Measurements from ENCODE around the gene CLEC4A.
A peak's percentile ranks its signal among the peaks of the same experiment; 100 is the strongest.
"Not testable (repeated sequence)": the region's sequence is repeated elsewhere in the genome, so short reads cannot be mapped to it uniquely, and the experiment has no call there.

Gene CLEC4A

GRCh38 chr12:8123124-8123912 is at the start of gene CLEC4A:
Gene CLEC4A (plus strand): TSS chr12:8123617. CDS start chr12:8123879, 262 bp downstream.
- H3K27ac ChIP-seq (ENCODE audit: low read length) = no peak within 1 kb of the TSS
- H3K4me3 ChIP-seq (ENCODE audit: low read depth in 1 of 2, low read length in 2 of 2) = no peak within 1 kb of the TSS
- peaks cover 0 to 13% of the 10 kb centered on the region in 2 donors for H3K36me3 ChIP-seq (ENCODE audit: control insufficient read depth in 1 of 2, insufficient read depth in 2 of 2, low read length in 2 of 2)
- no peaks in the 10 kb centered on the region for H3K27me3 ChIP-seq (ENCODE audit: low read depth, low read length)
- H3K9me3 ChIP-seq (ENCODE audit: control insufficient read depth in 1 of 2, low read length in 2 of 2) = no peaks in the 10 kb centered on the region
- H3K4me1 ChIP-seq (ENCODE audit: control insufficient read depth in 1 of 2, insufficient read depth in 2 of 2, low read length in 2 of 2) = no peaks in the 10 kb centered on the region

GRCh38 chr12:8075935-8076334 is 47.5 kb upstream of the CLEC4A start:
- H3K4me1 ChIP-seq (ENCODE audit: control insufficient read depth in 1 of 2, insufficient read depth in 2 of 2, low read length in 2 of 2) = no peaks in the 10 kb centered on the region
- no peak overlapping the region for H3K27ac ChIP-seq (ENCODE audit: low read length)
- no peaks in the 10 kb centered on the region for H3K27me3 ChIP-seq (ENCODE audit: low read depth, low read length)
- no peak overlapping the region for H3K4me3 ChIP-seq (ENCODE audit: low read depth in 1 of 2, low read length in 2 of 2)
- H3K36me3 ChIP-seq (ENCODE audit: control insufficient read depth in 1 of 2, insufficient read depth in 2 of 2, low read length in 2 of 2) = no peaks in the 10 kb centered on the region
- no peaks in the 10 kb centered on the region for H3K9me3 ChIP-seq (ENCODE audit: control insufficient read depth in 1 of 2, low read length in 2 of 2)

GRCh38 chr12:8076366-8076765 is 47.1 kb upstream of the CLEC4A start:
- no peaks in the 10 kb centered on the region for H3K36me3 ChIP-seq (ENCODE audit: control insufficient read depth in 1 of 2, insufficient read depth in 2 of 2, low read length in 2 of 2)

GRCh38 chr12:8077207-8077606 is 46.2 kb upstream of the CLEC4A start:
- no peaks in the 10 kb centered on the region for H3K27me3 ChIP-seq (ENCODE audit: low read depth, low read length)
- no peaks in the 10 kb centered on the region for H3K9me3 ChIP-seq (ENCODE audit: control insufficient read depth in 1 of 2, low read length in 2 of 2)
- no peak overlapping the region for H3K27ac ChIP-seq (ENCODE audit: low read length)
- no peaks in the 10 kb centered on the region for H3K36me3 ChIP-seq (ENCODE audit: control insufficient read depth in 1 of 2, insufficient read depth in 2 of 2, low read length in 2 of 2)
- H3K4me3 ChIP-seq (ENCODE audit: low read depth in 1 of 2, low read length in 2 of 2) = no peak overlapping the region
- H3K4me1 ChIP-seq (ENCODE audit: control insufficient read depth in 1 of 2, insufficient read depth in 2 of 2, low read length in 2 of 2) = no peaks in the 10 kb centered on the region

More at GRCh38 chr12:8076366-8076765, 47.1 kb upstream of the CLEC4A start:
- H3K9me3 ChIP-seq (ENCODE audit: control insufficient read depth in 1 of 2, low read length in 2 of 2) = no peaks in the 10 kb centered on the region
- H3K4me3 ChIP-seq (ENCODE audit: low read depth in 1 of 2, low read length in 2 of 2) = no peak overlapping the region
- H3K4me1 ChIP-seq (ENCODE audit: control insufficient read depth in 1 of 2, insufficient read depth in 2 of 2, low read length in 2 of 2) = no peaks in the 10 kb centered on the region
- no peaks in the 10 kb centered on the region for H3K27me3 ChIP-seq (ENCODE audit: low read depth, low read length)
- H3K27ac ChIP-seq (ENCODE audit: low read length) = no peak overlapping the region

GRCh38 chr12:8078398-8078797 is 45.0 kb upstream of the CLEC4A start:
- Histone ChIP-seq H3K4me3 (ENCODE audit: low read depth in 1 of 2, low read length in 2 of 2) (no peak overlapping the region), H3K27me3 (ENCODE audit: low read depth, low read length) (no peaks in the 10 kb centered on the region), H3K27ac (ENCODE audit: low read length) (no peak overlapping the region), H3K36me3 (ENCODE audit: control insufficient read depth in 1 of 2, insufficient read depth in 2 of 2, low read length in 2 of 2) (no peaks in the 10 kb centered on the region), H3K4me1 (ENCODE audit: control insufficient read depth in 1 of 2, insufficient read depth in 2 of 2, low read length in 2 of 2) (peaks cover 5 to 9% of the 10 kb centered on the region in 2 donors), H3K9me3 (ENCODE audit: control insufficient read depth in 1 of 2, low read length in 2 of 2) (no peaks in the 10 kb centered on the region)

GRCh38 chr12:8078916-8079315 is 44.5 kb upstream of the CLEC4A start:
- Histone ChIP-seq H3K4me1 (ENCODE audit: control insufficient read depth in 1 of 2, insufficient read depth in 2 of 2, low read length in 2 of 2) (peaks cover 5 to 14% of the 10 kb centered on the region in 2 donors), H3K36me3 (ENCODE audit: control insufficient read depth in 1 of 2, insufficient read depth in 2 of 2, low read length in 2 of 2) (no peaks in the 10 kb centered on the region), H3K9me3 (ENCODE audit: control insufficient read depth in 1 of 2, low read length in 2 of 2) (no peaks in the 10 kb centered on the region), H3K27ac (ENCODE audit: low read length) (no peak overlapping the region), H3K4me3 (ENCODE audit: low read depth in 1 of 2, low read length in 2 of 2) (no peak overlapping the region), H3K27me3 (ENCODE audit: low read depth, low read length) (no peaks in the 10 kb centered on the region)

GRCh38 chr12:8080120-8080519 is 43.3 kb upstream of the CLEC4A start:
- H3K27me3 ChIP-seq (ENCODE audit: low read depth, low read length) = no peaks in the 10 kb centered on the region
- H3K9me3 ChIP-seq (ENCODE audit: control insufficient read depth in 1 of 2, low read length in 2 of 2) = no peaks in the 10 kb centered on the region
- H3K4me3 ChIP-seq (ENCODE audit: low read depth in 1 of 2, low read length in 2 of 2) = no peak overlapping the region
- peaks cover 5 to 21% of the 10 kb centered on the region in 2 donors for H3K4me1 ChIP-seq (ENCODE audit: control insufficient read depth in 1 of 2, insufficient read depth in 2 of 2, low read length in 2 of 2)
- no peak overlapping the region for H3K27ac ChIP-seq (ENCODE audit: low read length)
- no peaks in the 10 kb centered on the region for H3K36me3 ChIP-seq (ENCODE audit: control insufficient read depth in 1 of 2, insufficient read depth in 2 of 2, low read length in 2 of 2)

- Histone ChIP-seq H3K36me3 (ENCODE audit: control insufficient read depth in 1 of 2, insufficient read depth in 2 of 2, low read length in 2 of 2) (no peaks in the 10 kb centered on the region), H3K27me3 (ENCODE audit: low read depth, low read length) (no peaks in the 10 kb centered on the region), H3K9me3 (ENCODE audit: control insufficient read depth in 1 of 2, low read length in 2 of 2) (no peaks in the 10 kb centered on the region), H3K27ac (ENCODE audit: low read length) (peak overlapping the region; percentile 99), H3K4me3 (ENCODE audit: low read depth in 1 of 2, low read length in 2 of 2) (peak overlapping the region; percentile 94 to 98), H3K4me1 (ENCODE audit: control insufficient read depth in 1 of 2, insufficient read depth in 2 of 2, low read length in 2 of 2) (peaks cover 5 to 21% of the 10 kb centered on the region in 2 donors)
Observed at GRCh38 chr12:8081251-8081920, 42.0 kb upstream of the CLEC4A start.

GRCh38 chr12:8082808-8083100 is 40.7 kb upstream of the CLEC4A start:
- no peaks in the 10 kb centered on the region for H3K27me3 ChIP-seq (ENCODE audit: low read depth, low read length)
- peak overlapping the region; percentile 94 to 98 for H3K4me3 ChIP-seq (ENCODE audit: low read depth in 1 of 2, low read length in 2 of 2)
- H3K27ac ChIP-seq (ENCODE audit: low read length) = peak overlapping the region; percentile 99
- H3K36me3 ChIP-seq (ENCODE audit: control insufficient read depth in 1 of 2, insufficient read depth in 2 of 2, low read length in 2 of 2) = no peaks in the 10 kb centered on the region
- H3K9me3 ChIP-seq (ENCODE audit: control insufficient read depth in 1 of 2, low read length in 2 of 2) = no peaks in the 10 kb centered on the region
- H3K4me1 ChIP-seq (ENCODE audit: control insufficient read depth in 1 of 2, insufficient read depth in 2 of 2, low read length in 2 of 2) = peaks cover 5 to 21% of the 10 kb centered on the region in 2 donors

GRCh38 chr12:8084351-8084750 is 39.1 kb upstream of the CLEC4A start:
- H3K4me1 ChIP-seq (ENCODE audit: control insufficient read depth in 1 of 2, insufficient read depth in 2 of 2, low read length in 2 of 2) = peaks cover 5 to 29% of the 10 kb centered on the region in 2 donors
- not testable (repeated sequence) for H3K9me3 ChIP-seq (ENCODE audit: control insufficient read depth in 1 of 2, low read length in 2 of 2); H3K36me3 ChIP-seq (ENCODE audit: control insufficient read depth in 1 of 2, insufficient read depth in 2 of 2, low read length in 2 of 2); H3K4me3 ChIP-seq (ENCODE audit: low read depth in 1 of 2, low read length in 2 of 2); H3K27ac ChIP-seq (ENCODE audit: low read length); H3K27me3 ChIP-seq (ENCODE audit: low read depth, low read length)

- H3K9me3 ChIP-seq (ENCODE audit: control insufficient read depth in 1 of 2, low read length in 2 of 2) = no peaks in the 10 kb centered on the region
- peak overlapping the region; percentile 25 for H3K27ac ChIP-seq (ENCODE audit: low read length)
- peaks cover 30 to 35% of the 10 kb centered on the region in 2 donors for H3K36me3 ChIP-seq (ENCODE audit: control insufficient read depth in 1 of 2, insufficient read depth in 2 of 2, low read length in 2 of 2)
- peaks cover 5 to 28% of the 10 kb centered on the region in 2 donors for H3K4me1 ChIP-seq (ENCODE audit: control insufficient read depth in 1 of 2, insufficient read depth in 2 of 2, low read length in 2 of 2)
- no peak overlapping the region for H3K4me3 ChIP-seq (ENCODE audit: low read depth in 1 of 2, low read length in 2 of 2)
- H3K27me3 ChIP-seq (ENCODE audit: low read depth, low read length) = no peaks in the 10 kb centered on the region
Observed at GRCh38 chr12:8087666-8088065, 35.8 kb upstream of the CLEC4A start.
